Fibroblast of villous mesenchyme (primary cell): Measurements from ENCODE around the gene PTGIR. TPM values are rescaled to one million over a fixed set of nuclear protein-coding genes. Genes with fewer than 3 reads are reported as not detected.
A peak's percentile ranks its signal among the peaks of the same experiment; 100 is the strongest.

Source experiments
- DNase-seq: peaks from one replicate; pipeline ENCODE4 v3.0.0-alpha.2; 2010; ENCODE audit warnings: low read depth
- H3K4me3 ChIP-seq: 2 replicates; pipeline ENCODE4 v1.5.1; 2011; ENCODE audit warnings: low read depth, mild to moderate bottlenecking, low read length
- total RNA-seq: library from RNA; depleted of rRNA; stranded (reverse); fragments of >200 nt; gene quantifications from 2 replicates; pipeline ENCODE4 v1.2.3, GENCODE V29; 2012
- TF ChIP-seq, protein P1 (sequence below): IDR thresholded peaks from 2 replicates; pipeline ENCODE4 v1.5.1; 2012; ENCODE audit warnings: low read depth, mild to moderate bottlenecking, low read length; ENCODE audit not compliant: insufficient read depth

Gene PTGIR
- total RNA-seq, 1 donor: 3.5 TPM

DNA sequence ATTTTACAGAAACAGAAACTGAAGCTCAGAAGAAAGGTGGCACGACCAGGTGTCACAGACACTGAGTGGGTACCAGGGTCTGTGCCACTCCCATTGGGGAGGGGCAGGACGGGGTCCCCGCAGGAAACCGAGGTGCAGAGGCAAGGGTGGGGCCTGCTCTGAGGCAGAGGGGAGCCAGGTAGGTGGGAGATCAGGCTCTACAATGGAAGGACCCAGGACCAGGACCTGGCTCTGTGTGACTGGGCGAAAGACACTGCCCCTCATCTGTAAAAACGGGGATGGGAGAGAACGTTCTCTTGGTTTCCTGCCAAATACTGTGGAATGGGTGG lies 2.8 kb downstream of the PTGIR start:
- TF ChIP-seq, protein P1, sequence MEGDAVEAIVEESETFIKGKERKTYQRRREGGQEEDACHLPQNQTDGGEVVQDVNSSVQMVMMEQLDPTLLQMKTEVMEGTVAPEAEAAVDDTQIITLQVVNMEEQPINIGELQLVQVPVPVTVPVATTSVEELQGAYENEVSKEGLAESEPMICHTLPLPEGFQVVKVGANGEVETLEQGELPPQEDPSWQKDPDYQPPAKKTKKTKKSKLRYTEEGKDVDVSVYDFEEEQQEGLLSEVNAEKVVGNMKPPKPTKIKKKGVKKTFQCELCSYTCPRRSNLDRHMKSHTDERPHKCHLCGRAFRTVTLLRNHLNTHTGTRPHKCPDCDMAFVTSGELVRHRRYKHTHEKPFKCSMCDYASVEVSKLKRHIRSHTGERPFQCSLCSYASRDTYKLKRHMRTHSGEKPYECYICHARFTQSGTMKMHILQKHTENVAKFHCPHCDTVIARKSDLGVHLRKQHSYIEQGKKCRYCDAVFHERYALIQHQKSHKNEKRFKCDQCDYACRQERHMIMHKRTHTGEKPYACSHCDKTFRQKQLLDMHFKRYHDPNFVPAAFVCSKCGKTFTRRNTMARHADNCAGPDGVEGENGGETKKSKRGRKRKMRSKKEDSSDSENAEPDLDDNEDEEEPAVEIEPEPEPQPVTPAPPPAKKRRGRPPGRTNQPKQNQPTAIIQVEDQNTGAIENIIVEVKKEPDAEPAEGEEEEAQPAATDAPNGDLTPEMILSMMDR: no peak
- no peak for DNase-seq
- H3K4me3 ChIP-seq: no peak overlapping the region

DNA sequence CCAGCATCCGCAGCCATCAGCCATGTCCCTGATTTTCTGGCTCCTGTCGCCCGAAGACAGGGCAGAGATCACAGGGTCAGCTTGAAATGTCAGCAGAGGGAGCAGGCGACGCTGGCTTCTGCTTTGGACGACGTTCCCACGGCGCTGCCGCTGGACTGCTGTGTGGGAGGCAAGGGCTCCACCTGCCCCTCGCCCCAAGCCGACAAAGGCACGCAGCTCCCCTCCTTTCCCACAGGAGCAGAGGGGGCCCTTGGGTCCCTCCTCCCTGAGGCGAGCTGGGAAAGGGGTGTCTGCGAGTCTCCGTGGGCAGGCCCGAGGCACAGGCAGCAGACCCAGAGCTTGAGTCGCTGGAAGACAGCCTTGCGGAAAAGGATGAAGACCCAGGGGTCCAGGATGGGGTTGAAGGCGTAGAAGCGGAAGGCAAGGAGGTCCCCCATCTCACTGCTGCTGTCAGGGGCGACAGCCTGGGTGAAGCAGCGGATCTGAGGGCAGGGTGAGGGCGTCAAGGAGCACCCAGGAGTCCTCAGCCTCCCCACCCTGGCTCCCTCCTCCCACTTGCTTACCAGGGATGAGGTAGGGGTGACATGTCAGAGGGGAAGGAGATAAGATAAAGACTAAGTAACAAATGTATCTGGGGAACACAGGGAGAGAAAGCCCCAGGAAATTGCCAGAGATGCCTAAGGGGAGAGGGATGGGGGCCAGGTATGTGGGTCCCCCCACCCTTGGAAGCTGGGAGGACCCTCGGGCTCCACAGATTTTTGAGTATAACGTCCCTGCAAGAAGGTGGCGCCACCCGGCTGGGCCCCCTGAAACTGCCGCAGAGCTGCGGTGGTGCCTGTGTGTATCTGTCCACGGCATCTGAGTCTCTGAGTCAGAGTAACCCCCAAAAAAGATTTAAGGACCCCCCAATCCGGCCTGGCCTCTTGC lies 3.4 kb downstream of the PTGIR start:
- no peak overlapping the region for H3K4me3 ChIP-seq
- peak; percentile 24 for DNase-seq
- TF ChIP-seq, protein P1: no peak

DNA sequence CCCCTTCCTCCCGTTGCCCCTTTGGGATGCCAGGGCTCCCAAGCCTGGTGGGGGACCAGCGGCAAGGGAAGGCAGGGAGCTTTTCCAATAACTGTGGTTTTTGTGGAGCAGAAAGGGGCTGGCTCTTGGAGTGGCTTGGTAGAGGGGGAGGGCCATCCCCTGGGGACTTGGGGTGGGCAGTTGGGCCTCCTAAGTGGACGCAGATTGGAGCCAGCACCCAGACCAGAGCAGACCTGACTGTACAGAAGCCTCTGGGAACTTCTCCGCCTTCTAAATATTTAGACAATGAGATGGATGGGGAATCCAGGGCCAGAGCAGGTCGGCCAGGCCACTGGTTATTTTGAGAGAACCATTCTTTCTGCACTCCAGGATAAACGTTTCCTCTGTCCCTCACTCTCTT lies 4.2 kb downstream of the PTGIR start:
- peak; percentile 63 for DNase-seq
- TF ChIP-seq, protein P1: no peak
- no peak overlapping the region for H3K4me3 ChIP-seq

DNA sequence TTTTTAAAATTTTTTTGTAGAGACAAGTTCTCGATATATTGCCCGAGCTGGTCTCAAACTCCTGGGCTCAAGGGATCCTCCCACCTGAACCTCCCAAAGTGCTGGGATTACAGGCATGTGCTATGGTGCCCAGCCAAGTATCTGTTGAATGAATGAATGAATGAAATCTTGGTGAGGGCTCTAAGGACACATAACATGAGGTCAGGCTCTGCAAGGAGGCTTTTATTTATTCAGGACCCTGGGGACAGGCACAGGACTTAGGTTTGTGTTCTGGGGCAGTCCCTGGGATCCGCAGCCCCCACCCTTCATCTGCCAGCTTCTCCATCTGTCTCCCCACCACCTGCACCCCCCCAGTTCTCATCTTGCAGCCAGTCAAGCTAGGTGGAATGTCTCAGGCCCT lies 4.6 kb downstream of the PTGIR start:
- H3K4me3 ChIP-seq: no peak overlapping the region
- DNase-seq: no peak
- TF ChIP-seq, protein P1: no peak

DNA sequence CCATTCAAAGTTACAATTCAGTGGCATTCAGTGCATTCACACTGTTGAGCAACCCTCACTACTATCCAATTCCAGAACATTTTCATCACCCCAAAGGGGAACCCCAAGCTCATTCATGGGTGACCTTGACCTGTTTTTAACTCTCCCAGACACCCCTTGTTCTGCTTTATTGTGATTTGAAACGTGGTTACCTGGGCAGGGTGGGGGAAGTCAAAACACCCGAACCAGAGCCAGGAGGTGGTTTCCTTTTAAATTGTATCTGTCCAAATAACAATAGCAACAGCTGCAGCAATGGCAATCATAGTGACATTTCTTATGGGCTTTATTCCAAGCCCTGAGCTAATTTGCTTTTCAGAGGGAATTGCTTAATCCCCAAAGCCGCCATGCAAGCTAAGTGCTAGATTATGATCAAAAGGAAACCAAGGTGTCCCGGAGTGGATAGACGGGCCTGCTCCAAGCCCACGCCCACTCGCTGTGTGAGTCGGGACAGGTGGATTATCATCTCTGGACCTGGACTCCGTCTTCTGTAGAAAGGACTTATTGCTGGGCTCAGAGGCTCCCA lies 6.1 kb downstream of the PTGIR start:
- TF ChIP-seq, protein P1: no peak
- peak; percentile 58 for DNase-seq
- H3K4me3 ChIP-seq: no peak overlapping the region

DNA sequence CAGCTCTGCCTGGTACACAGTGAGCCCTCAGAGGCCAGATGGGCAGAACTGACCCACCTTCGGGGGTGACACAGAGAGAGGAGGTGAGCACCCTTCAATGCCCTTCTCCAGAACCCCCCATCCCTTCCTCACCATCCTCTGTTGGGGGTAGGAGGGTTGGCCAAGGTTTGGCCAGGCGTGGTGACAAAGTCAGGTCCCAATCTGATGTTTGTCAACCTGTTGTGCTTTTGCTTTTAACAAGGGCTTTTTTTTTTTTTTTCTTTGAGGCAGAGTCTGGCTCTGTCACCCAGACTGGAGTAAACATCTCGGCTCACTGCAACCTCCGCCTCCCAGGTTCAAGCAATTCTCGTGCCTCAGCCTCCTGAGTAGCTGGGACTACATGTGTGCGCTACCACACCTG lies 7.3 kb downstream of the PTGIR start:
- DNase-seq: no peak
- no peak overlapping the region for H3K4me3 ChIP-seq
- TF ChIP-seq, protein P1: no peak
